Measurements from ENCODE around the gene FAM13A.
"Not testable (repeated sequence)": the region's sequence is repeated elsewhere in the genome, so short reads cannot be mapped to it uniquely, and the experiment has no call there.

DNA sequence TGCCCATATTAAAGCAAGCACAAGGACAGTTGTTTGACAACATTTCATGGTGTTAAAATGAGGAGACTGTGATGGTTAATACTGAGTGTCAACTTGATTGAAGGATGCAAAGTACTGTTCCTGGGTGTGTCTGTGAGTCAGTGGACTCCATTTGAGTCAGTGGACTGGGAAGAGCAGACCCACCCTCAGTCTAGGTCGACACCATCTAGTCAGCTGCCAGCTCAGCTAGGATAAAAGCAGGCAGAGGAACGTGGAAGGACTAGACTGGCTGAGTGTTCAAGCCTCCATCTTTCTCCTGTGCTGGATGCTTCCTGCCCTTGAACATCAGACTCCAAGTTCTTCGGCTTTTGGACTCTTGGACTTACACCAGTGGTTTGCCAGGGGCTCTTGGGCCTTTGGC, 203.4 kb downstream of the FAM13A start:
- not testable (repeated sequence) for TF ChIP-seq MYC (IDR thresholded peaks at IDR 0.05; ENCODE audit: low read depth, low read length); EZH2 (IDR thresholded peaks at IDR 0.05; ENCODE audit: borderline replicate concordance, low read depth, low read length, severe bottlenecking); POLR2AphosphoS5 (IDR thresholded peaks at IDR 0.05; ENCODE audit: insufficient read depth, low read depth, low read length); POLR2A (IDR thresholded peaks at IDR 0.05; ENCODE audit: low read depth, low read length)
- TF ChIP-seq, protein P1, sequence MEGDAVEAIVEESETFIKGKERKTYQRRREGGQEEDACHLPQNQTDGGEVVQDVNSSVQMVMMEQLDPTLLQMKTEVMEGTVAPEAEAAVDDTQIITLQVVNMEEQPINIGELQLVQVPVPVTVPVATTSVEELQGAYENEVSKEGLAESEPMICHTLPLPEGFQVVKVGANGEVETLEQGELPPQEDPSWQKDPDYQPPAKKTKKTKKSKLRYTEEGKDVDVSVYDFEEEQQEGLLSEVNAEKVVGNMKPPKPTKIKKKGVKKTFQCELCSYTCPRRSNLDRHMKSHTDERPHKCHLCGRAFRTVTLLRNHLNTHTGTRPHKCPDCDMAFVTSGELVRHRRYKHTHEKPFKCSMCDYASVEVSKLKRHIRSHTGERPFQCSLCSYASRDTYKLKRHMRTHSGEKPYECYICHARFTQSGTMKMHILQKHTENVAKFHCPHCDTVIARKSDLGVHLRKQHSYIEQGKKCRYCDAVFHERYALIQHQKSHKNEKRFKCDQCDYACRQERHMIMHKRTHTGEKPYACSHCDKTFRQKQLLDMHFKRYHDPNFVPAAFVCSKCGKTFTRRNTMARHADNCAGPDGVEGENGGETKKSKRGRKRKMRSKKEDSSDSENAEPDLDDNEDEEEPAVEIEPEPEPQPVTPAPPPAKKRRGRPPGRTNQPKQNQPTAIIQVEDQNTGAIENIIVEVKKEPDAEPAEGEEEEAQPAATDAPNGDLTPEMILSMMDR (IDR thresholded peaks at IDR 0.05; ENCODE audit: extremely low read depth in 1 of 2, insufficient read depth in 1 of 2, low read depth in 1 of 2, low read length in 2 of 2), result not testable (repeated sequence)
- TF ChIP-seq, protein P2, sequence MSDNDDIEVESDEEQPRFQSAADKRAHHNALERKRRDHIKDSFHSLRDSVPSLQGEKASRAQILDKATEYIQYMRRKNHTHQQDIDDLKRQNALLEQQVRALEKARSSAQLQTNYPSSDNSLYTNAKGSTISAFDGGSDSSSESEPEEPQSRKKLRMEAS (IDR thresholded peaks at IDR 0.05; ENCODE audit: insufficient read depth, insufficient read length), result not testable (repeated sequence)
